ENCODE results near the gene KRTAP16-1.
"Not testable (repeated sequence)": the region's sequence is repeated elsewhere in the genome, so short reads cannot be mapped to it uniquely, and the experiment has no call there.

Gene KRTAP16-1

GRCh38 chr17:41308918-41309359 lies at the start of gene KRTAP16-1:
KRTAP16-1 (minus strand) TSS chr17:41309309; CDS start chr17:41309253, 56 bp downstream.
- no peak for DNase-seq

- DNase-seq: no peak
Measured at GRCh38 chr17:41354536-41354935, 45.4 kb upstream of the KRTAP16-1 start.

GRCh38 chr17:41352597-41353366 lies 43.7 kb upstream of the KRTAP16-1 start:
- peak; percentile 43 for DNase-seq

- no peak for DNase-seq
Measured at GRCh38 chr17:41351177-41351576, 42.1 kb upstream of the KRTAP16-1 start.

GRCh38 chr17:41350381-41350878 lies 41.3 kb upstream of the KRTAP16-1 start, which contains the start of gene KRT33A:
KRT33A (minus strand) TSS chr17:41350828; CDS start chr17:41350767, 61 bp downstream.
- DNase-seq: not testable (repeated sequence)

- DNase-seq: no peak
Measured at GRCh38 chr17:41347869-41348760, 39.0 kb upstream of the KRTAP16-1 start.

GRCh38 chr17:41346421-41346820 lies 37.3 kb upstream of the KRTAP16-1 start:
- DNase-seq: not testable (repeated sequence)

GRCh38 chr17:41345992-41346391 lies 36.9 kb upstream of the KRTAP16-1 start:
- no peak for DNase-seq

GRCh38 chr17:41343029-41343428 lies 33.9 kb upstream of the KRTAP16-1 start:
- DNase-seq: no peak

GRCh38 chr17:41340934-41341861 lies 32.1 kb upstream of the KRTAP16-1 start:
- no peak for DNase-seq

GRCh38 chr17:41340494-41340893 lies 31.4 kb upstream of the KRTAP16-1 start:
- no peak for DNase-seq

- DNase-seq: peak; percentile 47
Measured at GRCh38 chr17:41339571-41340172, 30.6 kb upstream of the KRTAP16-1 start.

- DNase-seq: peak; percentile 74
Measured at GRCh38 chr17:41338961-41339485, 29.9 kb upstream of the KRTAP16-1 start.

- no peak for DNase-seq
Measured at GRCh38 chr17:41335747-41336146, 26.6 kb upstream of the KRTAP16-1 start.

GRCh38 chr17:41334385-41335305 lies 25.5 kb upstream of the KRTAP16-1 start:
- DNase-seq: no peak

- DNase-seq: no peak
Measured at GRCh38 chr17:41333836-41334235, 24.7 kb upstream of the KRTAP16-1 start.

GRCh38 chr17:41333098-41333497 lies 24.0 kb upstream of the KRTAP16-1 start:
- DNase-seq: no peak

- no peak for DNase-seq
Measured at GRCh38 chr17:41332239-41332638, 23.1 kb upstream of the KRTAP16-1 start.

- DNase-seq: no peak
Measured at GRCh38 chr17:41331606-41332005, 22.5 kb upstream of the KRTAP16-1 start.

GRCh38 chr17:41329279-41329948 lies 20.3 kb upstream of the KRTAP16-1 start:
- no peak for DNase-seq
